Vagina (tissue), 2 donors: Measurements from ENCODE around the gene DAPK2. TPM values are rescaled to one million over a fixed set of nuclear protein-coding genes. Genes with fewer than 3 reads are reported as not detected.
A peak's percentile ranks its signal among the peaks of the same experiment; 100 is the strongest.

Experiments used
- DNase-seq, 2 donors: peaks; one replicate each; pipeline ENCODE4 v3.0.0-alpha.2; 2017; ENCODE audit errors: extremely low spot score in 2 of 2
- H3K27ac ChIP-seq: fragments of 200-600 bp; sonication (generic); one replicate; pipeline ENCODE4 v1.5.1; 2019
- H3K27me3 ChIP-seq: fragments of 200-600 bp; sonication (generic); one replicate; pipeline ENCODE4 v1.5.1; 2019
- H3K36me3 ChIP-seq, 2 donors: fragments of 200-600 bp; sonication (generic); one replicate each; pipeline ENCODE4 v1.5.1; 2017 to 2019
- H3K4me1 ChIP-seq: fragments of 200-600 bp; sonication (generic); one replicate; pipeline ENCODE4 v1.5.1; 2019
- H3K4me3 ChIP-seq, 2 donors: fragments of 200-600 bp; sonication (generic); 1 replicate in 1 of 2; 2 replicates in 1 of 2; pipeline ENCODE4 v1.5.1; 2016 to 2019
- H3K9me3 ChIP-seq: fragments of 200-600 bp; sonication (generic); one replicate; pipeline ENCODE4 v1.5.1; 2019
- POLR2A ChIP-seq, 2 donors: fragments of 450-650 bp; IDR thresholded peaks; one replicate each; pipeline ENCODE4 v1.6.1; 2017; ENCODE audit warnings: antibody characterized with exemption in 2 of 2, mild to moderate bottlenecking in 2 of 2, moderate library complexity in 2 of 2
- POLR2AphosphoS5 ChIP-seq, 2 donors: sonication (generic); formaldehyde crosslinking; IDR thresholded peaks; one replicate each; pipeline ENCODE4 v1.9.0; 2017; ENCODE audit warnings: antibody characterized with exemption in 2 of 2, mild to moderate bottlenecking in 2 of 2, low read depth in 1 of 2; ENCODE audit not compliant: insufficient read depth in 1 of 2
- intact Hi-C: fragments of 100-400 bp; cut with DNase I; formaldehyde crosslinking; loops from one replicate; pipeline ENCODE4 v1.15.1; 2023
- total RNA-seq: library from RNA; depleted of rRNA; stranded (reverse); fragments of >200 nt; gene quantifications from one replicate; pipeline ENCODE4 v1.2.3, GENCODE V29; 2016
- TF ChIP-seq, protein P1 (sequence below), 3 experiments: fragments of 450-650 bp in 2 of 3; fragments of 200-600 bp in 1 of 3; sonication (generic) in 1 of 3; IDR thresholded peaks; one replicate each; pipeline ENCODE4 v1.5.1; 2017 to 2019; ENCODE audit warnings: antibody characterized with exemption in 3 of 3, mild to moderate bottlenecking in 2 of 3, moderate library complexity in 2 of 3

Gene DAPK2
- total RNA-seq, 1 donor from 2014 or later, result 50.3 TPM

DNA sequence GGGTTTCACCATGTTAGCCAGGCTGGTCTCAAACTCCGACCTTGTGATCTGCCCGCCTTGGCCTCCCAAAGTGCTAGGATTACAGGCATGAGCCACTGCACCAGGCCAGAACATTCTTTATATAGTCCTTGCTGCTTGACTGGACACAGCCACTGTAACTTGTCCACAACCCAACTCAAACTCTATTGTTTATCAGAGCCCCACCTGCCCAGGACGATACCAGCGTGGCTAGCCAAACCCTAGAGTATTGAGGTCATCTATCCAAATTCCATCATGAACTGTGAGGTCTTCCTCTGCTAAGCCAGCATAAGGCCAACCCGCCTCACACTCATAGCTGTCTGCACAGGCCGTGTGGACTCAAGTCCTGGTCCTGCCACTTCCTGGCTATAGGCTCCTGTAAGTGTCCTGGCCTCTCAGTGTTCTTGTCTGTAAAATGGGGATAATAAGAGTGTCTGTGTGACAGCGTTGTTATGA is 63.9 kb downstream of the DAPK2 start:
- Histone ChIP-seq H3K27ac (no peak overlapping the region), H3K4me3 (no peak overlapping the region), H3K36me3 (no peaks in the 10 kb centered on the region), H3K27me3 (no peaks in the 10 kb centered on the region), H3K9me3 (no peaks in the 10 kb centered on the region), H3K4me1 (peaks cover 25% of the 10 kb centered on the region)
- intact Hi-C loops, result no loop called here
- DNase-seq, result no peak
- TF ChIP-seq POLR2A (IDR thresholded peaks at IDR 0.05), result no peak
- TF ChIP-seq, protein P1, sequence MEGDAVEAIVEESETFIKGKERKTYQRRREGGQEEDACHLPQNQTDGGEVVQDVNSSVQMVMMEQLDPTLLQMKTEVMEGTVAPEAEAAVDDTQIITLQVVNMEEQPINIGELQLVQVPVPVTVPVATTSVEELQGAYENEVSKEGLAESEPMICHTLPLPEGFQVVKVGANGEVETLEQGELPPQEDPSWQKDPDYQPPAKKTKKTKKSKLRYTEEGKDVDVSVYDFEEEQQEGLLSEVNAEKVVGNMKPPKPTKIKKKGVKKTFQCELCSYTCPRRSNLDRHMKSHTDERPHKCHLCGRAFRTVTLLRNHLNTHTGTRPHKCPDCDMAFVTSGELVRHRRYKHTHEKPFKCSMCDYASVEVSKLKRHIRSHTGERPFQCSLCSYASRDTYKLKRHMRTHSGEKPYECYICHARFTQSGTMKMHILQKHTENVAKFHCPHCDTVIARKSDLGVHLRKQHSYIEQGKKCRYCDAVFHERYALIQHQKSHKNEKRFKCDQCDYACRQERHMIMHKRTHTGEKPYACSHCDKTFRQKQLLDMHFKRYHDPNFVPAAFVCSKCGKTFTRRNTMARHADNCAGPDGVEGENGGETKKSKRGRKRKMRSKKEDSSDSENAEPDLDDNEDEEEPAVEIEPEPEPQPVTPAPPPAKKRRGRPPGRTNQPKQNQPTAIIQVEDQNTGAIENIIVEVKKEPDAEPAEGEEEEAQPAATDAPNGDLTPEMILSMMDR (IDR thresholded peaks at IDR 0.05), result no peak
- no peak for TF ChIP-seq POLR2AphosphoS5 (IDR thresholded peaks at IDR 0.05; ENCODE audit: insufficient read depth in 1 of 2, low read depth in 1 of 2)

DNA sequence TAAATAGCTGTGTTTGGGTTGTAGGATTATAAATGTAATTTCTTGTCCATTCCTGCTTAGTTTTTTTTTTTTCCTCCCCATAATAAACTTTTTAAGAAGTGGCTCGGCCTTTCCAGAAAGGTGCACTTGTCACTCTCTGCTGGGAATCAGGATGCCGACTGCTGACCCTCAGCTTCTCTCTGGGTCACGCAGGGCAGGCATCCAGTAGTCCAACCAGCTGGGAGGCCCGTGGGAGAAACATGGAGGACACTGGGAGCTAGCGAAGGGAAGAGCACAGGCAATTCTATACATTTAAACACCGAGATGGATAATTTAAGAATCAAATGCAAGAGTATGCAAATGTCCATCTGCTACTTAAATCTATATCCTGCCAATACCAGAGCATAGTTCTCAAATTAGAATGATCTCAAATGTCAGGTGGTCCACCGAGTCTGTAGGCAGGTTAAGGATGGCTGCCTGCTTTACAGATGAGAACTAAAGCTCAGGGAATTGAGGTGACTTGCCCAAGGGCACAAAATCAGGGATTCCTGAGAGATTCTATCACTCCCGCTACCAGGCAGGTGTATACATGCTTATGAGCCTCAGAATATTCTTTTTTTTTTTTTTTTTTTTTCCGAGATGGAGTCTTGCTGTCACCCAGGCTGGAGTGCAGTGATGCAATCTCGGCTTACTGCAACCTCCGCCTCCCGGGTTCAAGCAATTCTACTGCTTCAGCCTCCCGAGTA is 64.5 kb downstream of the DAPK2 start:
- no peak for DNase-seq
- H3K27me3 ChIP-seq, result no peaks in the 10 kb centered on the region
- H3K4me3 ChIP-seq, result no peak overlapping the region
- H3K36me3 ChIP-seq, result no peaks in the 10 kb centered on the region
- TF ChIP-seq, protein P1 (IDR thresholded peaks at IDR 0.05), result no peak
- TF ChIP-seq POLR2A (IDR thresholded peaks at IDR 0.05) (no peak), POLR2AphosphoS5 (IDR thresholded peaks at IDR 0.05; ENCODE audit: insufficient read depth in 1 of 2, low read depth in 1 of 2) (no peak)
- intact Hi-C loops, result no loop called here
- H3K27ac ChIP-seq, result no peak overlapping the region
- H3K4me1 ChIP-seq, result peaks cover 20% of the 10 kb centered on the region
- H3K9me3 ChIP-seq, result no peaks in the 10 kb centered on the region

DNA sequence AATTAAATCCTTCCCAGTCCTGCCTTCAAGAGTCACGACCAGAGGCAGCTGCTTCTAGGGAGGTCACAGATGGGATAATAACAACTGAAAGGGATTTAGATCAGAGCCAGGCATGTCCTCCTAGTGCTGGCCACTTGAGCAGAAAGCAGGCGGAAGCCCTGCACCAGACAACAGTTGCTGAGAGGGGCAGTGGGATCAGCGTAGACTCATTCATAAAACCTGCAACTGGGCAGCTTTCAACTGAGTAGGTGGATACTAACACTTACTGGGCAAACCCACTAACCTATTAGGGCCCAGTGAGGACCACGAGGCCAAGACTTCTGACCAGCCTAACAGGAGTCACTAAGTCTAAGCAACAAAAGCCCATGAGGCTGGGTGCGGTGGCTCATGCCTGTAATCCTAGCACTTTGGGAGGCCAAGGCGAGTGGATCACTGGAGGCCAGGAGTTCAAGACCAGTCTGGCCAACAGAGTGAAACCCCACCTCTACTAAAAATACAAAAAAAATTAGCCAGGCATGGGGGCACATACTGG is 67.0 kb downstream of the DAPK2 start:
- Histone ChIP-seq H3K27me3 (no peaks in the 10 kb centered on the region), H3K4me3 (no peak overlapping the region), H3K4me1 (peaks cover 12% of the 10 kb centered on the region), H3K27ac (no peak overlapping the region), H3K9me3 (no peaks in the 10 kb centered on the region), H3K36me3 (no peaks in the 10 kb centered on the region)
- TF ChIP-seq POLR2A (IDR thresholded peaks at IDR 0.05) (no peak), POLR2AphosphoS5 (IDR thresholded peaks at IDR 0.05; ENCODE audit: insufficient read depth in 1 of 2, low read depth in 1 of 2) (no peak)
- TF ChIP-seq, protein P1 (IDR thresholded peaks at IDR 0.05), result no peak
- intact Hi-C loops, result no loop called here
- DNase-seq, result peak; percentile 46 to 74

DNA sequence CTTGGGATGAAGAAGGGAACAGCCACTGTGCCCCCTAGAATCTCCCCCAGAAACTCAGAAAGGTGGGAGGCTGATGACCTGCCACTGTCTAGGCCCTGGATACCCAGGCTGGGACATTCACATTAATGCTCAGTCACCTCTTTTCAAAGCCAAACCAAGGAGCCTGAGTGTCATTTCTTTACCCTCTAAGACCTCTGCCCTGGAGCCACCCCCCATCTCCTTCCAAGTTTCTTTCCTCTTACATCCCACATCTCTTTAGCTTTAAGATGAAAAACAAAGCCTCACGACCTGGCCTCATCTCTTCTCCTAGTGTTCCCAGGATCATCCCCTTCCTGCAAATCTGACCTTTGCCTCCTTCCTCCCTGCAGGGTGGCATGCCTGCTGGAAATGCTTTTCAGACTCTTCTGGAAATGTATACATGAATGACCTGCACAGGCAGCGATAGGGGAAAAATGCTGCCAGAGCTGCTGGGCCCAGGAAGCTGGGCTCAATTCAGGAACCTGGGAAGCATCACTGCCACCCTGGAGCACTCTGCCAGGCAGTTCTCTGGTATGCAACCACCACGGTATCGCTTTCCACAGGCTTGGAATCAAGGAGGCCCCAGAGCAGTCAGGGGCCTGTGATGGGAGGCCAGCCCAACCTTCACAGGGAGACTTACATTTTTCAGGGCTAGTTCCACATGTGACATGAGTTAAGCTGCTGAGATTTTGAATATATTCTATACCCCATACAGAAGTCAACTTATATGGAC is 67.6 kb downstream of the DAPK2 start:
- TF ChIP-seq, protein P1 (IDR thresholded peaks at IDR 0.05), result no peak
- TF ChIP-seq POLR2AphosphoS5 (IDR thresholded peaks at IDR 0.05; ENCODE audit: insufficient read depth in 1 of 2, low read depth in 1 of 2), result no peak
- no peaks in the 10 kb centered on the region for H3K9me3 ChIP-seq
- no peak overlapping the region for H3K4me3 ChIP-seq
- intact Hi-C loops, result no loop called here
- H3K4me1 ChIP-seq, result peaks cover 19% of the 10 kb centered on the region
- no peaks in the 10 kb centered on the region for H3K27me3 ChIP-seq
- peak; percentile 37 to 64 for DNase-seq
- H3K36me3 ChIP-seq, result no peaks in the 10 kb centered on the region
- H3K27ac ChIP-seq, result no peak overlapping the region
